Fibroblast of skin of right quadriceps (primary cell): ENCODE results near the gene DENND4C.
A peak's percentile ranks its signal among the peaks of the same experiment; 100 is the strongest.

ENCODE experiments used
- DNase-seq: peaks from one replicate; pipeline ENCODE4 v3.0.0-alpha.2; 2013

Gene DENND4C

DNA sequence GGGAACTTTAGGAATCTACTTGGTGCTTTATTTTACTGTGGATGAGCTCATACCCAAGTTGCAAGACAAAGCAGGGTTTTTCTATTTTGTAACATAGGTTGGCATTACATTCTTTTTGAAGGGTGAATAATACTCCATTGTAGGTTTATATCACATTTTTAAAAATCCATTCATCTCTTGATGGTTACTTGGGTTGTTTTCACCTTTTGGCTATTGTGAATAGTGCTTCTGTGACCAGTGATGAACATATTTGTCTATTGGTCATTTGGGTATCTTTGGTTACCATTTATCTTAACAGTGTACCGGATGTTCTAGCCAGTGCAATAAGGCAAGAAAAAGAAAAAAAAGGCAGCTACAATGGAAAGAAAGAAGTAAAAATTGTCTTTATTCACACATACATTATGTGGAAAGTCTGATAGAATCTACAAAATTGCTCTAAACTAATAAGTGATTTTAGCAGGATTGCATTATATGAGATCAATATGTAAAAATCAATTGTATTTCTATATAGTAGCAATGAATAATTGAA is 40.0 kb downstream of the DENND4C start:
- DNase-seq: no peak

DNA sequence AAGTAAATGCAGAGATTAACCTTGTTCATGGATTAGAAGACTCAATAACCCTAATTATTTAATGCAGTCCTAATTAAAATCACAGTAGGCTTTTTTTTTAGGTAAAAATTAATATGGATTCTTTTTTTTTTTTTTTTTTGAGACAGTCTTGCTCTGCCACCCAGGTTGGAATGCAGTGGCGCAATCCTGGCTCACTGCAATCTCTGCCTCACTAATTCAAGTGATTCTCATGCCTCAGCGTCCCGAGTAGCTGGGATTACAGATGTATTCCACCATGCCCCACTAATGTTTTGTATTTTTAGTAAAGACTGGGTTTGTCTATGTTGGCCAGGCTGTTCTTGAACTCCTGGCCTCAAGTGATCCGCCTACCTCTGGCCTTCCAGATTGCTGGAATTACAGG is 40.6 kb downstream of the DENND4C start:
- no peak for DNase-seq

DNA sequence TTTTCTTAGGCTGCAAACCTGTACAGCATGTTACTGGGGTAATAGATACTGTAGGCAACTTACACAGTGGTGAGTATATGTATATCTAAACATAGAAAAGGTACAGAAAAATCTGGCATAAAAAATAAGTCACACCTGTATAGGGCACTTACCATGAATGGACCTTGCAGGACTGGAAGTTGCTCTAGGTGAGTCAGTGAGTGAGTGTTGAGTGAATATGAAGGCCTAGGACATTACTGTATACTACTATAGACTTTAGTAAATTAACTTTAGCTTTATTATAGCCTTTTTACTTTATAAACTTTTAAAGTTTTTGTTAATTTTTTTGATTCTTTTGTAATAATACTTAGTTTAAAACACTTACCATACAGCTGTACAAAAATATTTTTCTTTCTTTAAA is 51.3 kb downstream of the DENND4C start:
- no peak for DNase-seq

- DNase-seq: no peak
Observed at GRCh38 chr9:19283072-19283710, 52.7 kb downstream of the DENND4C start.

- no peak for DNase-seq
Observed at GRCh38 chr9:19284729-19285128, 54.2 kb downstream of the DENND4C start.

DNA sequence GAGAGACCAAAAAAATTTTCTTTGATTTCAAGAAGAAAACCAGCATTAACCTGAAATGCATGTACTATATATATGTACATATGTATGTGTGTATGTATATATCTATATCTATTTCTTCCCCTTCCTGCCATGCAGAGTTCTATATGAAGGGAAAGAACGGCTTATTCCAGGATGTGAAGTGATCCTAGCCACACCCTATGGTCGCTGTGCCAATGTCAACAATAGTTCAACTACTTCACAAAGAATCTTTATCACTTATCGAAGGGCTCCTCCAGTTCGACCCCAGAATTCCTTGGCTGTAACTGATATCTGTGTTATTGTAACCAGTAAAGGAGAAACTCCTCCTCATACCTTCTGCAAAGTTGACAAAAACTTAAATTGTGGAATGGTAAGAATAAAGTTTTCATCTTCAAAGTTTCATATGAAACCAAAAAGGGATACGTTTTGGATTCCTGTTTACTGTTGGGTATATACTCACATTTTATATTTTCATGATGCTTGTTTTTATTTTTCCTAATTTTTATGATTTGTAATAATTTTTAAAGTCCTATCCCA is 56.2 kb downstream of the DENND4C start:
- no peak for DNase-seq

- DNase-seq: no peak
Observed at GRCh38 chr9:19288081-19288480, 57.6 kb downstream of the DENND4C start.

DNA sequence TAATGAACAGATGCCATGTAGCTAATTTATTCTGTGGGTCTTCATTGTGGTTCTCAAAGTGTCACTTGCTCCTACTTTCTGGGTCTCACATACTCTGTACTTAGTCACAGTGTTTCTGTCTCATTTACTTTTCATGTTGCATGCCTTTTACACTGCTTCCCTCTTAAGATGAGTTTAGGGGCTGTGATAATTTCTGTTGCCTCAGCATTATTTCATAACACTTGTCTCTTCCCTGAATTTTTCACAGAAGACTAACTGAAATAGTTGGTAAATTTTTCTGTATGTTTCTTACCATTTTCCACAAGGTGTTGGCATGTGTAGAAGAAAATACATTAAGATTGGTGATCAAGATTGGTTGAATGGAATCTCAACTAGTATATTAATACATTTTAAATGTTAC is 59.6 kb downstream of the DENND4C start:
- no peak for DNase-seq

DNA sequence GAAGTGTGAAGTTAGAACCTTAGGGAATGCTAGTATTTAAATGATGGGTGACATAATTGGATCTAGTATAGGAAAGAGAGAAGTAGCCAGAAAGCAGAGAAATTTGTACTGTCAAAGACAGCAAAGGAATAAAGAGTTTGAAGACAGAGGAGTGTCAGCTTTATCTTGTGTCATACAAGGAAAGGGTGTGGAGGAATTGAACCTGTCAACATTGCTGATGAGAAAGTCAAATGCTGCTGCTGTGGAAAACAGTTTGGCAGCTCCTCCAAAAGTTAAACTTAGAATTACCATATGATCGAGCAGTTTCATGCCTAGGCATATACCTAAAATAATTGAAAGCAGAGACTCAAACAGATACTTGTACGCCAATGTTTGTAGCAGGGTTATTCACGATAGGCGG is 63.7 kb downstream of the DENND4C start:
- no peak for DNase-seq

DNA sequence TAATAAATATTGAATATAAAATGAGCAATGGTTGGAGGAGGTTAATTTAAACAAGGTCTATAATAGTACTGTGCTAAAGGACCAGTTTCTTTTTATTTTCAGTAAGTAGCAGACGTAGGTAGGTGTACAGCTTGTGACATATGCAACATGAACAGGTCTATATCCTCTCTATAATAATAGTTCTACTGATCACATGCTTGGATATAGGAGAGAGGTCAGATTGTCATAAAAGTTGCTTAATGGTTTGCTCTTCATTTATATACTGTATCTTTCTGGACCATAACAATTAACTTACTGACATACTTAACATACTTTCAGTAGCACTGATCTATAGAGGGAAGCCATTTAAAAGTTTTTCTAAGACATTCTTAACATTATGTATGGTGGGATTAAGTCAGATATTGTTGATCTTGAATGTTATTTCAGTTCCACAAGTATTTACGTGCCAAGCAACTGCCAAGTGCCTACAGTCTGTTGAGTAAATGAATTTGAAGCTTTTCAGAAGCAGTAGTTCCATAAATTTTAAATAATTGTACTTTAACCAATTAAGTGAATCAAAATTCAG is 68.0 kb downstream of the DENND4C start:
- no peak for DNase-seq

- DNase-seq: no peak
Observed at GRCh38 chr9:19303216-19303615, 72.7 kb downstream of the DENND4C start.

DNA sequence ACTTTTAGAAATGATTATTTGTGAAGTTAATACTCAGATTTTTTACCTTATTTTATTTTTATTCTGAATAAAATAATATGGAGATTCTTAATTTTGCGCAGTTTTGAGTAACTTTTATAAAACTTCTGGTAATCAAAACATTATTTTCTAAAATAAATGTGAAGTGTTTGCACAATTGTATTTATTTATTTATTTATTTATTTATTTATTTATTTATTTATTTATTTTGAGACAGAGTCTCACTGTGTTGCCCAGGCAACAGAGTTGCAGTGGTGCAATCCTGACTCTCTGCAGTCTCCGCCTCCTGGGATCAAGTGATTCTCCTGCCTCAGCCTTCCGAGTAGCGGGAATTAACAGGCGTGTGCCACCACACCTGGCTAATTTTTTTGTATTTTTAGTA is 76.1 kb downstream of the DENND4C start:
- no peak for DNase-seq

DNA sequence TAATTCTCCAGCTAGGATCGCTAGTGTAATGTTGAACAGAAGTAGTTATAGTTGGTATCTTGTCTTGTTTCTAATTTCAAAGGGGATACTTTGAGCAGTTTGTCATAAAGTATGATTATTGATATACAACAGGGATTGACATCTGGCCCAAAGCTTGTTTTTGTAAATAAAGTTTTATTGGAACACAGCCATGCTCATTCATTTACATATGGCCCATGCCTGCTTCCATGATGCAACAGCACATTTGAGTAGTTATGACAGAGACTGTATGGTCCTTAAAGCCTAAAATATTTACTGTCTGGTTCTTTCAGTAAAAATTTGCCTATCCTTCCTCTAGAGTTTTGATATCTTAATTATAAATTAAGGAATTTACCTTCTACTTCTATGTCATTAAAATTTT is 79.8 kb downstream of the DENND4C start:
- DNase-seq: no peak

- DNase-seq: no peak
Observed at GRCh38 chr9:19313573-19313972, 83.1 kb downstream of the DENND4C start.

- no peak for DNase-seq
Observed at GRCh38 chr9:19320495-19320894, 90.0 kb downstream of the DENND4C start.

DNA sequence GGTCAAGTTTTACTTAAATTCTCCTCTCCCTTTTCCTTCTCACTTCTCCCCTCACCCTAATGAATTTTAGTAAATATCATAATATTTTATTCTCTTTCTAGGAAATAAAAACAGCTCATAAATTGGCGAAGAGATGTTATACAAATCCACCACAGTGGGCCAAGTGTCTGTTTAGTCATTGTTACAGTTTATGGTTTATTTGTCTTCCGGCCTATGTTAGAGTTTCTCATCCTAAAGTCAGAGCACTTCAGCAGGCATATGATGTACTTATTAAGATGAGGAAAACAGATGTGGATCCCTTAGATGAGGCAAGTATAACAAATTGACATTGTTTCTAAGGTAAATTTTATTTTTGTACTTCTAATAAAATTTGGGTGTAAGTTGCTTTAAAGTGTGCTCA is 101.4 kb downstream of the DENND4C start:
- DNase-seq: no peak

DNA sequence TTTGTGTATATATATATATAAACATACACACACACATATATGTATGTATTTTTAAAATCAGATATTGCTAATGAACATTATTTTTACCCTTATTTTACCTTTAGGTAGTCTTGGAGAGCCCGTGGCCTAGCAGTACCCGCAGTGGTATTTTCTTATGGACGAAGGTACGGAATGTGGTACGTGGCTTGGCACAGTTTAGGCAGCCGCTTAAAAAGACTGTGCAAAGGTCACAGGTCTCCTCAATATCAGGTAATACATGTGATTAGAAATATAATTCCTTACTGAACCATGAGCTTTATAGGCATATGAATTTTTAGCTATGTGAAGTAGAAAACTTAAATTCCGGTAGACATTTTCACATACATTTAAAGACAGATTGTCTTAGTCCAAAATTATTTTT is 105.7 kb downstream of the DENND4C start:
- no peak for DNase-seq

DNA sequence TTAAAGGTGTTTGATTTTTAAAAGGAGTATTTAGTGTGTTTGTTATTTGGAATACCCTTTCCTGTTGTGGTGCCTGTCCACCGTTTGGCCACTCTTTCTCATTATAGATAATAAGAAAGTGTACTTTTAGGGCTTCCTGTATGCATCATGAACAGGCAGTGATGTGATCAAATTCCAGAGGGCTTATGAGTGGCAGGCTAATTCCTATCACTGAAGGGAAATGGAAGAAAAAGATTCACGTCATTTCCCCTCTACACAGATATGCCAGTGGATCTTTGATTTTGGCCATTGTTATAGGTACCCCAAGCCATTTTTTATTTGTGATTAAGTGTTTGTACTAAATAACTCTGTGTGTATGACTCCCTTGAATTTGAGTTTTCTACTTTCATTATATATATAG is 112.5 kb downstream of the DENND4C start:
- DNase-seq: no peak

GRCh38 chr9:19358701-19359100 is 128.2 kb downstream of the DENND4C start:
- no peak for DNase-seq

- DNase-seq: no peak
Observed at GRCh38 chr9:19369107-19369506, 138.6 kb downstream of the DENND4C start.

- DNase-seq: no peak
Observed at GRCh38 chr9:19371942-19372341, 141.4 kb downstream of the DENND4C start.

- no peak for DNase-seq
Observed at GRCh38 chr9:19372567-19372966, 142.1 kb downstream of the DENND4C start.

GRCh38 chr9:19373527-19373926 is 143.0 kb downstream of the DENND4C start:
- DNase-seq: peak; percentile 20

- DNase-seq: peak; percentile 42
Observed at GRCh38 chr9:19375538-19375937, 145.0 kb downstream of the DENND4C start.

DNA sequence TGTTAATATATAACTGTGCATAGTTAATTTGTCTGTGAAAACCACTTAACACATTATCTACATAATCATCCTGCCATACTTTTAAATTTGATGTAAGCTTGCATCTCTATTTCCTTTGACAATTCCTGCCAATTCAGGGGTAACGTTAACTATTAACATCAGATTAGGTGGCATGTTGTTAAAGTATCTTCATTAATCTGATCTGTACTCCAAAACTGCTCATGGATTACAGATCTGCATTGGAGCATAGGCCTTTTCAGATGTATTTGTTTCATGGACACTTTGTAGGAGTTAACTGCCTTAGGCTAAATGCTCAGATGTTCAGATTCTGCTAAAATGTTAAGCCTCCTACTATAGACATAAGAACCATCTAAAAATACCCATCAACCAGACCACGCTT is 146.4 kb downstream of the DENND4C start:
- DNase-seq: no peak
